Activated T-cell treated with anti-CD3 and anti-CD28 coated beads, Interleukin-2, amount 50 U/mL, for 4 hours (primary cell): ENCODE data around the gene TBRG1. TPM values are rescaled to one million over a fixed set of nuclear protein-coding genes. Genes with fewer than 3 reads are reported as not detected.
A peak's percentile ranks its signal among the peaks of the same experiment; 100 is the strongest.

ENCODE experiments used
- ATAC-seq, 2 donors: fragments of 200-7000 bp; cut with Tn5 transposase; one replicate each; pipeline ENCODE4 v1.10.0; 2021
- DNase-seq: peaks from one replicate; pipeline ENCODE4 v3.0.0-alpha.2; 2020
- H3K27me3 Mint-ChIP-seq: one replicate; pipeline ENCODE4 v1.8.0; 2021; ENCODE audit warnings: low read depth, mixed read lengths
- H3K36me3 Mint-ChIP-seq: one replicate; pipeline ENCODE4 v1.8.0; 2022; ENCODE audit warnings: mixed read lengths; ENCODE audit not compliant: insufficient read depth
- H3K4me1 Mint-ChIP-seq: one replicate; pipeline ENCODE4 v1.8.0; 2021; ENCODE audit warnings: low read depth, mixed read lengths
- H3K4me3 Mint-ChIP-seq: one replicate; pipeline ENCODE4 v1.8.0; 2021; ENCODE audit warnings: mild to moderate bottlenecking, moderate library complexity, mixed read lengths
- H3K9me3 Mint-ChIP-seq: one replicate; pipeline ENCODE4 v1.8.0; 2021; ENCODE audit warnings: mixed read lengths
- total RNA-seq, 3 donors: library from RNA; stranded (reverse); gene quantifications; one replicate each; pipeline ENCODE4 v1.2.1, GENCODE V29; 2021

Gene TBRG1
- total RNA-seq, 3 donors from 2014 or later, result 42.4 to 55.0 (median 44.9) TPM

GRCh38 chr11:124662106-124662505 is 39.4 kb downstream of the TBRG1 start:
- Mint-ChIP-seq H3K27me3 (no peaks in the 10 kb centered on the region), H3K4me3 (no peak overlapping the region)

GRCh38 chr11:124663861-124664260 is 41.2 kb downstream of the TBRG1 start:
- no peak for DNase-seq
- Mint-ChIP-seq H3K4me1 (no peaks in the 10 kb centered on the region), H3K27me3 (no peaks in the 10 kb centered on the region), H3K4me3 (no peak overlapping the region), H3K36me3 (peaks cover 8% of the 10 kb centered on the region), H3K9me3 (no peaks in the 10 kb centered on the region)
- ATAC-seq, result no peak

More at GRCh38 chr11:124662106-124662505, 39.4 kb downstream of the TBRG1 start:
- no peak for DNase-seq
- Mint-ChIP-seq H3K36me3 (peaks cover 13% of the 10 kb centered on the region), H3K9me3 (no peaks in the 10 kb centered on the region), H3K4me1 (no peaks in the 10 kb centered on the region)
- no peak for ATAC-seq

- H3K36me3 Mint-ChIP-seq, result peaks cover 6% of the 10 kb centered on the region
- ATAC-seq (no peak), DNase-seq (no peak)
- no peaks in the 10 kb centered on the region for H3K9me3 Mint-ChIP-seq
- H3K4me1 Mint-ChIP-seq, result peaks cover 9% of the 10 kb centered on the region
- H3K27me3 Mint-ChIP-seq, result no peaks in the 10 kb centered on the region
- H3K4me3 Mint-ChIP-seq, result no peak overlapping the region
Observed at GRCh38 chr11:124667601-124668000, 44.9 kb downstream of the TBRG1 start.

GRCh38 chr11:124669193-124669592 is 46.5 kb downstream of the TBRG1 start:
- Mint-ChIP-seq H3K9me3 (no peaks in the 10 kb centered on the region), H3K4me3 (no peak overlapping the region), H3K4me1 (peaks cover 17% of the 10 kb centered on the region), H3K36me3 (peaks cover 5% of the 10 kb centered on the region), H3K27me3 (no peaks in the 10 kb centered on the region)
- peak in 1 of 2 donors; percentile 26 for ATAC-seq
- peak; percentile 13 for DNase-seq

GRCh38 chr11:124670732-124671131 is 48.1 kb downstream of the TBRG1 start:
- ATAC-seq (peak in 1 of 2 donors; percentile 17), DNase-seq (peak; percentile 11)
- Mint-ChIP-seq H3K36me3 (peaks cover 5% of the 10 kb centered on the region), H3K4me1 (peaks cover 21% of the 10 kb centered on the region), H3K27me3 (no peaks in the 10 kb centered on the region), H3K4me3 (no peak overlapping the region), H3K9me3 (no peaks in the 10 kb centered on the region)

- no peaks in the 10 kb centered on the region for H3K9me3 Mint-ChIP-seq
- ATAC-seq, result no peak
Observed at GRCh38 chr11:124672536-124673215, 50.0 kb downstream of the TBRG1 start.

GRCh38 chr11:124673333-124674167 is 50.9 kb downstream of the TBRG1 start, which contains the start of the genes SIAE and SPA17:
TSS of gene SIAE (minus strand) at chr11:124673739. CDS start at chr11:124673708, 31 bp downstream.
TSS of gene SPA17 (plus strand) at chr11:124673904. CDS start at chr11:124675265, 1,361 bp downstream.
- H3K4me3 Mint-ChIP-seq, result peak within 1 kb of the TSS; percentile 85
- no peaks in the 10 kb centered on the region for H3K27me3 Mint-ChIP-seq
- H3K36me3 Mint-ChIP-seq, result no peaks in the 10 kb centered on the region
- H3K4me1 Mint-ChIP-seq, result peaks cover 21% of the 10 kb centered on the region
- ATAC-seq, result peak; percentile 81 to 92
- peak; percentile 75 for DNase-seq
- H3K9me3 Mint-ChIP-seq, result no peaks in the 10 kb centered on the region

More at GRCh38 chr11:124672536-124673215, 50.0 kb downstream of the TBRG1 start:
- no peaks in the 10 kb centered on the region for H3K36me3 Mint-ChIP-seq
- H3K27me3 Mint-ChIP-seq, result no peaks in the 10 kb centered on the region
- peak overlapping the region; percentile 85 for H3K4me3 Mint-ChIP-seq
- DNase-seq, result no peak
- H3K4me1 Mint-ChIP-seq, result peaks cover 21% of the 10 kb centered on the region

GRCh38 chr11:124674168-124674517 is 51.5 kb downstream of the TBRG1 start:
- peaks cover 21% of the 10 kb centered on the region for H3K4me1 Mint-ChIP-seq
- no peaks in the 10 kb centered on the region for H3K36me3 Mint-ChIP-seq
- DNase-seq (no peak), ATAC-seq (no peak)
- no peaks in the 10 kb centered on the region for H3K9me3 Mint-ChIP-seq
- peak overlapping the region; percentile 85 for H3K4me3 Mint-ChIP-seq
- no peaks in the 10 kb centered on the region for H3K27me3 Mint-ChIP-seq

- Mint-ChIP-seq H3K4me1 (peaks cover 21% of the 10 kb centered on the region), H3K4me3 (peak overlapping the region; percentile 85), H3K27me3 (peaks cover 2% of the 10 kb centered on the region), H3K9me3 (no peaks in the 10 kb centered on the region), H3K36me3 (no peaks in the 10 kb centered on the region)
- no peak for ATAC-seq
- no peak for DNase-seq
Observed at GRCh38 chr11:124674571-124674970, 51.9 kb downstream of the TBRG1 start.

- DNase-seq, result no peak
- peaks cover 20% of the 10 kb centered on the region for H3K4me1 Mint-ChIP-seq
- no peak for ATAC-seq
- H3K4me3 Mint-ChIP-seq, result no peak overlapping the region
- H3K27me3 Mint-ChIP-seq, result peaks cover 2% of the 10 kb centered on the region
- no peaks in the 10 kb centered on the region for H3K9me3 Mint-ChIP-seq
- no peaks in the 10 kb centered on the region for H3K36me3 Mint-ChIP-seq
Observed at GRCh38 chr11:124676386-124676785, 53.7 kb downstream of the TBRG1 start.

- peaks cover 6% of the 10 kb centered on the region for H3K4me1 Mint-ChIP-seq
- H3K4me3 Mint-ChIP-seq, result no peak overlapping the region
- ATAC-seq (no peak), DNase-seq (no peak)
- H3K36me3 Mint-ChIP-seq, result peaks cover 2% of the 10 kb centered on the region
- peaks cover 2% of the 10 kb centered on the region for H3K27me3 Mint-ChIP-seq
- H3K9me3 Mint-ChIP-seq, result peaks cover 11% of the 10 kb centered on the region
Observed at GRCh38 chr11:124678416-124678815, 55.8 kb downstream of the TBRG1 start.

- Mint-ChIP-seq H3K4me1 (no peaks in the 10 kb centered on the region), H3K27me3 (peaks cover 2% of the 10 kb centered on the region), H3K36me3 (peaks cover 2% of the 10 kb centered on the region), H3K4me3 (no peak overlapping the region), H3K9me3 (peaks cover 17% of the 10 kb centered on the region)
- DNase-seq, result no peak
- ATAC-seq, result no peak
Observed at GRCh38 chr11:124681421-124681820, 58.8 kb downstream of the TBRG1 start.

GRCh38 chr11:124682443-124682842 is 59.8 kb downstream of the TBRG1 start:
- H3K9me3 Mint-ChIP-seq, result peaks cover 26% of the 10 kb centered on the region

More at GRCh38 chr11:124682443-124682842, 59.8 kb downstream of the TBRG1 start:
- Mint-ChIP-seq H3K4me1 (no peaks in the 10 kb centered on the region), H3K4me3 (no peak overlapping the region), H3K36me3 (peaks cover 2% of the 10 kb centered on the region), H3K27me3 (peaks cover 2% of the 10 kb centered on the region)
- DNase-seq (no peak), ATAC-seq (no peak)
